HG03025 (cell line): Measurements from ENCODE around the gene MGST1.
"Not testable (repeated sequence)": the region's sequence is repeated elsewhere in the genome, so short reads cannot be mapped to it uniquely, and the experiment has no call there.

Experiments used
- ATAC-seq: cut with Tn5 transposase; IDR thresholded peaks from one replicate; pipeline ENCODE4 v1.9.1; 2021; ENCODE audit warnings: mild to moderate bottlenecking, moderate library complexity; ENCODE audit not compliant: unreplicated experiment, low FRiP score

The MGST1 gene

GRCh38 chr12:16349131-16349460, 1.7 kb downstream of the MGST1 start:
- no peak for ATAC-seq

- no peak for ATAC-seq
These were observed 3.2 kb downstream of the MGST1 start for GRCh38 chr12:16350682-16351081.

GRCh38 chr12:16352481-16352880, 5.0 kb downstream of the MGST1 start:
- ATAC-seq, result no peak

GRCh38 chr12:16358878-16359277, 11.4 kb downstream of the MGST1 start:
- ATAC-seq, result no peak

- ATAC-seq, result no peak
These were observed 12.4 kb downstream of the MGST1 start for GRCh38 chr12:16359512-16360491.

- no peak for ATAC-seq
These were observed 13.8 kb downstream of the MGST1 start for GRCh38 chr12:16361142-16361783.

GRCh38 chr12:16362550-16362949, 15.1 kb downstream of the MGST1 start:
- ATAC-seq, result no peak

- ATAC-seq, result no peak
These were observed 21.7 kb downstream of the MGST1 start for GRCh38 chr12:16369156-16369555.

- no peak for ATAC-seq
These were observed 22.7 kb downstream of the MGST1 start for GRCh38 chr12:16370096-16370495.

GRCh38 chr12:16382652-16383312, 35.3 kb downstream of the MGST1 start:
- not testable (repeated sequence) for ATAC-seq

GRCh38 chr12:16384732-16385131, 37.3 kb downstream of the MGST1 start:
- ATAC-seq, result no peak

- ATAC-seq, result no peak
These were observed 38.6 kb downstream of the MGST1 start for GRCh38 chr12:16385782-16386646.

- ATAC-seq, result no peak
These were observed 40.5 kb downstream of the MGST1 start for GRCh38 chr12:16387919-16388318.

- ATAC-seq, result no peak
These were observed 42.1 kb downstream of the MGST1 start for GRCh38 chr12:16389594-16389993.

GRCh38 chr12:16392846-16393535, 45.5 kb downstream of the MGST1 start:
- no peak for ATAC-seq

GRCh38 chr12:16399101-16399500, 51.7 kb downstream of the MGST1 start:
- no peak for ATAC-seq

GRCh38 chr12:16401835-16402234, 54.4 kb downstream of the MGST1 start:
- ATAC-seq, result not testable (repeated sequence)

- ATAC-seq, result no peak
These were observed 59.9 kb downstream of the MGST1 start for GRCh38 chr12:16407346-16407745.
